Panc1 (cell line): Measurements from ENCODE around the gene ELP2.

ENCODE experiments used
- TF ChIP-seq, protein P1 (sequence below), 2 experiments: IDR thresholded peaks; 2 replicates each; pipeline ENCODE4 v1.6.1; 2011 to 2012; ENCODE audit warnings: low read depth in 2 of 2, control low read depth in 1 of 2, low read length in 1 of 2, mild to moderate bottlenecking in 1 of 2, moderate library complexity in 1 of 2; ENCODE audit not compliant: insufficient read depth in 1 of 2
- TF ChIP-seq, protein P2 (sequence below): fragments of 450-650 bp; IDR thresholded peaks from 2 replicates; pipeline ENCODE4 v1.5.1; 2017; ENCODE audit warnings: mild to moderate bottlenecking

DNA sequence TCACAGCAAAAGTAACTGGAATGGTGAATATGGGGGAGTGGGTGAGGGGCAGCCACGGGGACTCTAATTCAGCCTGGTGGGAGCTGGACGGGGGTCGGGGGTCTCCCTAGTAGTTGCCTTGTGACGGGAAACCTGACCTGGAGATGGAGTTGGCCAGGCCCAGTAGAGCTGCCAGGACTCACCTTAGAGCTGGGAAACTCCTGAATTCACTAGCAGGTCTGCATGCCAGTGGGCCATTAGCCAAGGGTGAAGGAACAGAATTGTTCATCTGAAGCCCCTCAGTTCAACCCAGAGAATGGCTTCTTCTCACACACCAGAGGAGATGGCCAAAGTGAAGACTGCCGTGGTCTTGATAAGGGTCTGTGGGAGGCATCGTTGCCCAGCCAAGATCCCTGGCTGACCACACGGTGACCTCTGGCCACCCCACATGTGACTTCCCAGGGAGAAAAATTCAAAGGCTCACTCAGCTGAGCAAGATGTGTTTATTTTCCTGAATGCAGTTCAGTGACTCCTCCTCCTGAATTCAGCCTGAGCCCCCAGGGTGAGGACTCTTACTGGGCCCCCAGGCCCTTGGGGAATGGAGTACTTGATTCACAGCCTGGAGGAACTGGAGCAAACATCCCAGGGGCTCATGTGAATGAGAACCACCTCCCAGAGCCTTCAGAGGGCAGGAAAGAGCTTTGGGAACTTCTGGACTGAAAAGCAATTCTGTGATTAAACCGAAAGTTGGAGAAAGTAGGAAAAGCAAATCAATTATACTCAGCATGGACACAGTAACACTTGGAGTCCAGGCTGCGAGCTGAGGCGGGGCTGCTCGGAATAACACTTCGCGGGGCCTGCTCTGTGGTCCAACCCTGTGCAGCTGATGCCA lies 82.8 kb downstream of the ELP2 start:
- TF ChIP-seq, protein P1, sequence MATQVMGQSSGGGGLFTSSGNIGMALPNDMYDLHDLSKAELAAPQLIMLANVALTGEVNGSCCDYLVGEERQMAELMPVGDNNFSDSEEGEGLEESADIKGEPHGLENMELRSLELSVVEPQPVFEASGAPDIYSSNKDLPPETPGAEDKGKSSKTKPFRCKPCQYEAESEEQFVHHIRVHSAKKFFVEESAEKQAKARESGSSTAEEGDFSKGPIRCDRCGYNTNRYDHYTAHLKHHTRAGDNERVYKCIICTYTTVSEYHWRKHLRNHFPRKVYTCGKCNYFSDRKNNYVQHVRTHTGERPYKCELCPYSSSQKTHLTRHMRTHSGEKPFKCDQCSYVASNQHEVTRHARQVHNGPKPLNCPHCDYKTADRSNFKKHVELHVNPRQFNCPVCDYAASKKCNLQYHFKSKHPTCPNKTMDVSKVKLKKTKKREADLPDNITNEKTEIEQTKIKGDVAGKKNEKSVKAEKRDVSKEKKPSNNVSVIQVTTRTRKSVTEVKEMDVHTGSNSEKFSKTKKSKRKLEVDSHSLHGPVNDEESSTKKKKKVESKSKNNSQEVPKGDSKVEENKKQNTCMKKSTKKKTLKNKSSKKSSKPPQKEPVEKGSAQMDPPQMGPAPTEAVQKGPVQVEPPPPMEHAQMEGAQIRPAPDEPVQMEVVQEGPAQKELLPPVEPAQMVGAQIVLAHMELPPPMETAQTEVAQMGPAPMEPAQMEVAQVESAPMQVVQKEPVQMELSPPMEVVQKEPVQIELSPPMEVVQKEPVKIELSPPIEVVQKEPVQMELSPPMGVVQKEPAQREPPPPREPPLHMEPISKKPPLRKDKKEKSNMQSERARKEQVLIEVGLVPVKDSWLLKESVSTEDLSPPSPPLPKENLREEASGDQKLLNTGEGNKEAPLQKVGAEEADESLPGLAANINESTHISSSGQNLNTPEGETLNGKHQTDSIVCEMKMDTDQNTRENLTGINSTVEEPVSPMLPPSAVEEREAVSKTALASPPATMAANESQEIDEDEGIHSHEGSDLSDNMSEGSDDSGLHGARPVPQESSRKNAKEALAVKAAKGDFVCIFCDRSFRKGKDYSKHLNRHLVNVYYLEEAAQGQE (IDR thresholded peaks at IDR 0.05; ENCODE audit: insufficient read depth in 1 of 2, low read depth in 2 of 2, low read length in 1 of 2), result no peak
- TF ChIP-seq, protein P2, sequence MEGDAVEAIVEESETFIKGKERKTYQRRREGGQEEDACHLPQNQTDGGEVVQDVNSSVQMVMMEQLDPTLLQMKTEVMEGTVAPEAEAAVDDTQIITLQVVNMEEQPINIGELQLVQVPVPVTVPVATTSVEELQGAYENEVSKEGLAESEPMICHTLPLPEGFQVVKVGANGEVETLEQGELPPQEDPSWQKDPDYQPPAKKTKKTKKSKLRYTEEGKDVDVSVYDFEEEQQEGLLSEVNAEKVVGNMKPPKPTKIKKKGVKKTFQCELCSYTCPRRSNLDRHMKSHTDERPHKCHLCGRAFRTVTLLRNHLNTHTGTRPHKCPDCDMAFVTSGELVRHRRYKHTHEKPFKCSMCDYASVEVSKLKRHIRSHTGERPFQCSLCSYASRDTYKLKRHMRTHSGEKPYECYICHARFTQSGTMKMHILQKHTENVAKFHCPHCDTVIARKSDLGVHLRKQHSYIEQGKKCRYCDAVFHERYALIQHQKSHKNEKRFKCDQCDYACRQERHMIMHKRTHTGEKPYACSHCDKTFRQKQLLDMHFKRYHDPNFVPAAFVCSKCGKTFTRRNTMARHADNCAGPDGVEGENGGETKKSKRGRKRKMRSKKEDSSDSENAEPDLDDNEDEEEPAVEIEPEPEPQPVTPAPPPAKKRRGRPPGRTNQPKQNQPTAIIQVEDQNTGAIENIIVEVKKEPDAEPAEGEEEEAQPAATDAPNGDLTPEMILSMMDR, result no peak
